Measurements from ENCODE around the gene APOBEC3A. TPM values are rescaled to one million over a fixed set of nuclear protein-coding genes. Genes with fewer than 3 reads are reported as not detected.
"Not testable (repeated sequence)": the region's sequence is repeated elsewhere in the genome, so short reads cannot be mapped to it uniquely, and the experiment has no call there.

The APOBEC3A gene
- total RNA-seq, 2 donors from 2014 or later: not detected

DNA sequence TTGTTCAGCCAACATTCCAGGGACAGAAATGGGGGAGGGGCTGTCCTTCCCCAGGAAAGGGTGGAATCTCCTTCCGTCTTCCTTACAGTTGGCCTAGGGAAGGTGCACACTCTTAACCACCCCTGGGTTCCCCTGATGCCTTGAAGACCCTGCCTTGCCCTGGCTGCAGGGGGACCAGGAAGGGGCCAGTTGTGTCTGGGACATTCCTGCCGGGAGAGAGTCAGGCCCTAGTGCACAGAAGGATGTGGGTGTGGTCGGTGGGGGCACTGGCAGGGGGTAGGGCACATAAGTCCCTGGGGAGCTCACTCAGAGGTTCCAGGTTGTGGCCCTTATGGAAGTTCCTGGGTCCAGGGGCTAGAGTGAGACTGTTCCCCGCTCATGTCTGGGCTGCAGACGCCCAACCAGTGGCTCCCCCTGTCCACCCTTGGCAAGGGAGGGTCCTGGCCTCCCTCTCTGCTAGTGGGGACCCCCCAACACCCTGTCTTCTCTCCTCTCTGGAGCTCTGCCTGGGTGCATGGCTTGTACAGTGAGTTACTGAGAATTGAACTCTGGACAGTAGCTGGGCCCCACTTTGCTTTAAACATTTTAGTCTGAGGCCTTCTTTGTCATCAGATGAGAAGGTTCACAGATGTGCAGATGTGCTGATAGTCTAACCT is 2.0 kb upstream of the APOBEC3A start:
- Histone ChIP-seq H3K9me3 (no peaks in the 10 kb centered on the region), H3K27ac (no peak overlapping the region), H3K36me3 (replicated peaks in 1 of 2; ENCODE audit: insufficient read depth in 1 of 2, low read depth in 2 of 2) (no peaks in the 10 kb centered on the region), H3K4me1 (peaks cover 24% of the 10 kb centered on the region), H3K27me3 (no peaks in the 10 kb centered on the region), H3K4me3 (no peak overlapping the region)
- 55% methylated on average over 2 to 5 of the region's 5 CpGs for WGBS, 2 donors
- intact Hi-C loops (cut with DNase I): no loop called here
- DNase-seq: peak in 1 of 4 donors; percentile 2
- TF ChIP-seq CTCF (IDR thresholded peaks at IDR 0.05) (no peak), POLR2A (IDR thresholded peaks at IDR 0.05) (no peak)
- peak; percentile 23 for ATAC-seq

GRCh38 chr22:38955926-38956325 is 1.5 kb upstream of the APOBEC3A start:
- no peaks in the 10 kb centered on the region for H3K36me3 ChIP-seq (replicated peaks in 1 of 2; ENCODE audit: insufficient read depth in 1 of 2, low read depth in 2 of 2)
- no peak overlapping the region for H3K4me3 ChIP-seq
- no peaks in the 10 kb centered on the region for H3K27me3 ChIP-seq
- DNase-seq (peak in 1 of 4 donors; percentile 3), ATAC-seq (no peak)
- TF ChIP-seq POLR2A (IDR thresholded peaks at IDR 0.05): no peak
- no peak for TF ChIP-seq CTCF (IDR thresholded peaks at IDR 0.05)
- intact Hi-C loops (cut with DNase I): no loop called here
- peaks cover 21% of the 10 kb centered on the region for H3K4me1 ChIP-seq
- H3K27ac ChIP-seq: no peak overlapping the region
- no peaks in the 10 kb centered on the region for H3K9me3 ChIP-seq
- WGBS, 2 donors: 89 to 95% methylated on average over 2 of the region's 3 CpGs

DNA sequence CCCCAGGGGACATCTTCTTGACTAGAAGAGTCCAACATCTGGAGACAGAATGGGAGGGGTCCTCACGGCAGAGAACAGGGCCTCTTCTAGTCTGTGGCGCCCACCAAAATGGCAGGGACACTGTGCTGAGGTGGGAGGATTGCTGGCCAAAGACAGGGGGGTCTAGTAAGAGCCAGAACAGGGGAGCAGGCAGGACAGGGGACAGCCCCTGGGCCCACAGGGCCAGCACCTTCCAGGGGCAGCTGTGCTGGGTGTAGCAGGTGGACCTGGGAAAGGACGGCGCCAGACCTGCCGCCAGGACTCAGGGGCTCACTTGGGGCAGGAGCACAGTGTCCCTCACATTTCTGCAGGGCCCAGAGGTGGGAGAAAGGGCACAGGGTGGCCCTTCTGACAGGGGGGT is 858 bp upstream of the APOBEC3A start:
- no peaks in the 10 kb centered on the region for H3K36me3 ChIP-seq (replicated peaks in 1 of 2; ENCODE audit: insufficient read depth in 1 of 2, low read depth in 2 of 2)
- no peak overlapping the region for H3K4me3 ChIP-seq
- H3K27me3 ChIP-seq: no peaks in the 10 kb centered on the region
- intact Hi-C loops (cut with DNase I): no loop called here
- H3K4me1 ChIP-seq: peaks cover 16% of the 10 kb centered on the region
- 67 to 95% methylated on average over 2 to 5 of the region's 5 CpGs for WGBS, 2 donors
- H3K27ac ChIP-seq: no peak overlapping the region
- DNase-seq (peak in 1 of 4 donors; percentile 1), ATAC-seq (no peak)
- TF ChIP-seq POLR2A (IDR thresholded peaks at IDR 0.05) (no peak), CTCF (IDR thresholded peaks at IDR 0.05) (no peak)
- H3K9me3 ChIP-seq: no peaks in the 10 kb centered on the region

DNA sequence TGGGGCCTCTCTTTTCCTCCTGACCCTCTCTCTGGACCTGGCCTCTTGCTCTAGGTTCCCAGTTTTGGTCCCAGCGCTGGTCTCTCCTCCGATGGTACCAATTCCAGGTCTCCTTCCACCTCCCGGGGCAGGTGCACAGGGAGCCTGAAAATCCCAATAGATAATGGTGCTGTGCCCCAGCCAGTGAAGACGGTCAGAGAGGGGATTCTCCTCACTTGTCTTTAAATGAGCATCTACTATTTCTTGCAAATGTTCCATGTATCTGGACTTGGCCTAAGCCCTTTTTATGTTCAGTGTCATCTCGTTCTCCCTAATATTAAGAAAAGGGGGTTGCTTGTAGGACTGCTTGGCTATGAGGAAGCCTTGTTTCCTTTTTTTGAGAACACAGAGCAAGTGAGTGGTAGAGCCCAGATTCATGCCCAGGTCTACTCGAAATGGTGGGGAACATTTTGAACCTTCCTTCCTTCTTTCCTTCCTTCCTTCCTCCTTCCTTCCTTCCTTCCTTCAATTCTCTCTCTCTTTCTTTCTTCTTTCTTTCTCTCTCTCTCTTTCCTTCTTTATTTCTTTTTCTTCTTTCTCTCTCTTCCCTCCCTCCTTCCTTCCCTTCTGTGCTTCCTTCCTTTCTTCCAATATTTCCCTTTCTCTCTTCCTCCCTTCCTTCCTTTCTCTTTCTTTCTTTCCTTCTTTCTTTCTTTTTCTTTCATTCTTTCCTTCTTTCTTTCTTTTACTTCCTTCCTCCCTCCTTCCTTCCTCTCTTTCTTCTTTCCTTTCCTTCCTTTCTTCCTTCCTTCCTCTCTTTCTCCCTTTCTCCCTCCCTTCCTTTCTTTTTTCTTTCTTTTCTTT is 620 bp downstream of the APOBEC3A start:
- TF ChIP-seq POLR2A (IDR thresholded peaks at IDR 0.05): no peak
- no peak for TF ChIP-seq CTCF (IDR thresholded peaks at IDR 0.05)
- WGBS, 2 donors: 87% methylated on average over 6 of the region's 6 CpGs
- Histone ChIP-seq H3K36me3 (replicated peaks in 1 of 2; ENCODE audit: insufficient read depth in 1 of 2, low read depth in 2 of 2) (no peaks in the 10 kb centered on the region), H3K9me3 (no peaks in the 10 kb centered on the region), H3K4me1 (peaks cover 13% of the 10 kb centered on the region), H3K27ac (no peak overlapping the region), H3K4me3 (no peak overlapping the region), H3K27me3 (no peaks in the 10 kb centered on the region)
- ATAC-seq (no peak), DNase-seq (peak in 1 of 4 donors; percentile 0)
- intact Hi-C loops (cut with DNase I): no loop called here

DNA sequence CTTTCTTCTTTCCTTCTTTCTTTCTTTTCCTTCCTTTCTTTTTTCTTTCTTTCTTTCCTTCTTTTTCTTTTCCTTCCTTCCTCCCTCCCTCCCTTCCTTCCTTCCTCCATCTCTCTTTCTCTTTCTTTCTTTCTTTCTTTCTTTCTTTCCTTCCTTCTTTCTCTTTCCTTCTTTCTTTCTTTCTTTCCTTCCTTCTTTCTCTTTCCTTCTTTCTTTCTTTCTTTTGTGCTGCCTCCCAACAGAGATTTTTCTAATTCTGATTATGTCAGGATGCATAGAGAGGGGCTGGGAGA is 1.2 kb downstream of the APOBEC3A start:
- H3K4me1 ChIP-seq: peaks cover 19% of the 10 kb centered on the region
- DNase-seq; H3K36me3 ChIP-seq (replicated peaks in 1 of 2; ENCODE audit: insufficient read depth in 1 of 2, low read depth in 2 of 2); H3K9me3 ChIP-seq; H3K27me3 ChIP-seq; ATAC-seq; intact Hi-C loops (cut with DNase I); H3K27ac ChIP-seq; H3K4me3 ChIP-seq: not testable (repeated sequence)
